IMR-90 (cell line): ENCODE data around the gene HOXA10.

Experiments used
- CEBPB ChIP-seq: IDR thresholded peaks from 2 replicates; pipeline ENCODE4 v1.6.1; 2012; ENCODE audit warnings: low read depth, low read length, improper control_type of control experiment
- CHD1 ChIP-seq: IDR thresholded peaks from 2 replicates; pipeline ENCODE4 v1.6.1; 2012; ENCODE audit warnings: low read depth, low read length, improper control_type of control experiment
- CTCF ChIP-seq: conservative IDR thresholded peaks from 2 replicates; pipeline ENCODE4 v1.5.1; 2012; ENCODE audit warnings: mild to moderate bottlenecking, low read depth, low read length, improper control_type of control experiment
- FOS ChIP-seq: fragments of 150-350 bp; IDR thresholded peaks from 2 replicates; pipeline ENCODE4 v1.6.1; 2016; ENCODE audit warnings: low read depth, low read length
- MAFK ChIP-seq: IDR thresholded peaks from 2 replicates; pipeline ENCODE4 v1.6.1; 2012; ENCODE audit warnings: low read depth, low read length, improper control_type of control experiment
- MAZ ChIP-seq: IDR thresholded peaks from 2 replicates; pipeline ENCODE4 v1.6.1; 2012; ENCODE audit warnings: low read depth, mild to moderate bottlenecking, low read length, improper control_type of control experiment, moderate library complexity, borderline replicate concordance
- MXI1 ChIP-seq: IDR thresholded peaks from 2 replicates; pipeline ENCODE4 v1.6.1; 2012; ENCODE audit warnings: low read depth, mild to moderate bottlenecking, low read length, moderate library complexity, borderline replicate concordance
- NFE2L2 ChIP-seq: fragments of 150-350 bp; IDR thresholded peaks from 2 replicates; pipeline ENCODE4 v1.6.1; 2016; ENCODE audit warnings: low read depth, mild to moderate bottlenecking, low read length
- POLR2A ChIP-seq: IDR thresholded peaks from 2 replicates; pipeline ENCODE4 v1.6.1; 2012; ENCODE audit warnings: mild to moderate bottlenecking, low read depth, low read length
- RAD21 ChIP-seq: IDR thresholded peaks from 2 replicates; pipeline ENCODE4 v1.6.1; 2012; ENCODE audit warnings: low read length, improper control_type of control experiment
- RCOR1 ChIP-seq: IDR thresholded peaks from 2 replicates; pipeline ENCODE4 v1.6.1; 2012; ENCODE audit warnings: mild to moderate bottlenecking, low read length, improper control_type of control experiment; ENCODE audit not compliant: insufficient replicate concordance
- RFX5 ChIP-seq: IDR thresholded peaks from 2 replicates; pipeline ENCODE4 v1.8.0; 2012; ENCODE audit warnings: low read depth, mild to moderate bottlenecking, low read length, moderate library complexity
- SMC3 ChIP-seq: fragments of 150-350 bp; IDR thresholded peaks from 2 replicates; pipeline ENCODE4 v1.6.1; 2016; ENCODE audit warnings: low read depth, mild to moderate bottlenecking, antibody characterized with exemption, low read length, moderate library complexity
- USF2 ChIP-seq: fragments of 150-350 bp; IDR thresholded peaks from 2 replicates; pipeline ENCODE4 v1.6.1; 2017; ENCODE audit warnings: mild to moderate bottlenecking, antibody characterized with exemption, low read length, low read depth

- TF ChIP-seq CTCF (peak; percentile 78), RCOR1 (no peak), POLR2A (peak; percentile 58; the same call in 1 of the 2 replicates), FOS (no peak), MXI1 (no peak), USF2 (no peak), MAFK (no peak), RFX5 (no peak), MAZ (no peak), SMC3 (peak; percentile 51; the same call in 1 of the 2 replicates), RAD21 (peak; percentile 50), CHD1 (no peak), CEBPB (no peak), NFE2L2 (no peak)
These were observed 23.4 kb downstream of the HOXA10 start for GRCh38 chr7:27150568-27151340.
